Breast epithelium (tissue), 4 donors: ENCODE results near the gene DUSP3. TPM values are rescaled to one million over a fixed set of nuclear protein-coding genes. Genes with fewer than 3 reads are reported as not detected.

Experiments used
- DNase-seq, 2 donors: peaks; one replicate each; pipeline ENCODE4 v3.0.0-alpha.2; 2019; ENCODE audit warnings: low spot score in 2 of 2
- H3K27ac ChIP-seq, 2 donors: fragments of 200-600 bp; sonication (generic) in 1 of 2; one replicate each; pipeline ENCODE4 v1.5.1; 2016 to 2019; ENCODE audit warnings: mild to moderate bottlenecking in 1 of 2
- H3K27me3 ChIP-seq, 2 donors: fragments of 200-600 bp; sonication (generic) in 1 of 2; one replicate each; pipeline versions ENCODE4 v1.5.1 to v1.6.0; 2017 to 2019; ENCODE audit warnings: control low read depth in 1 of 2, mild to moderate bottlenecking in 1 of 2
- H3K36me3 ChIP-seq: fragments of 200-600 bp; one replicate; pipeline ENCODE4 v1.5.1; 2019
- H3K4me1 ChIP-seq, 2 donors: fragments of 200-600 bp; sonication (generic); one replicate each; pipeline ENCODE4 v1.5.1; 2016 to 2019; ENCODE audit warnings: control low read depth in 1 of 2
- H3K4me3 ChIP-seq, 3 donors: fragments of 200-600 bp; sonication (generic); 1 replicate in 2 of 3; 2 replicates in 1 of 3; pipeline ENCODE4 v1.5.1; 2016 to 2019; ENCODE audit warnings: mild to moderate bottlenecking in 3 of 3, moderate library complexity in 2 of 3
- H3K9me3 ChIP-seq, 2 donors: fragments of 200-600 bp; sonication (generic) in 1 of 2; one replicate each; pipeline ENCODE4 v1.5.1; 2016 to 2019; ENCODE audit warnings: control low read depth in 1 of 2
- POLR2A ChIP-seq: fragments of 450-650 bp; IDR thresholded peaks from one replicate; pipeline ENCODE4 v1.6.1; 2016; ENCODE audit warnings: antibody characterized with exemption, mild to moderate bottlenecking, moderate library complexity
- POLR2AphosphoS5 ChIP-seq, 3 donors: sonication (generic); formaldehyde crosslinking; IDR thresholded peaks; one replicate each; pipeline ENCODE4 v1.6.1; 2017; ENCODE audit warnings: antibody characterized with exemption in 3 of 3
- intact Hi-C: fragments of 100-400 bp; cut with DNase I; formaldehyde crosslinking; loops from one replicate; pipeline ENCODE4 v1.15.1; 2023; ENCODE audit warnings: low total_unique reads
- total RNA-seq, 3 donors: library from RNA; depleted of rRNA; stranded (reverse); fragments of >200 nt; gene quantifications; one replicate each; pipeline ENCODE4 v1.1.0, GENCODE V29; 2016
- TF ChIP-seq, protein P1 (sequence below), 3 donors: fragments of 450-650 bp; IDR thresholded peaks; one replicate each; pipeline ENCODE4 v1.5.1; 2016 to 2017; ENCODE audit warnings: antibody characterized with exemption in 3 of 3, mild to moderate bottlenecking in 3 of 3, moderate library complexity in 3 of 3

DUSP3 gene
- total RNA-seq, 3 donors from 2014 or later = 51.5 to 74.9 (median 62.6) TPM

DNA sequence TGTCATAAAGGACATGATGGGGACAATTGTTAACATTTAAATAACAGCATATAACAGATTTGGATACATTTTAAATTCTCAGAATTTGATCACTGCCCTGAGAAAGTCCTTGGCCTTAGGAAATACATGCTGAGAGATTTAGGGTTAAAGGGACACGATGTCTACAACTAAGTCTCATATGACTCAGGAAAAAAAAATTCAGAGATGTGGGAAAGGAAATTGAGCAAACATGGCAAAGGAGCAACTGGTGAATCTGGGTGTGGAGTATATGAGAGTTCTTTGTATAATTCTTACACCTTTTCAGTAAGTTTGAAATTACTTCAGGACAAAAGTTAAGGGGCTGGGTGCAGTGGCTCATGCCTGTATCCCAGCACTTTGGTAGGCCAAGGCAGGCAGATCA, 35.9 kb upstream of the DUSP3 start:
- DNase-seq = no peak
- no peaks in the 10 kb centered on the region for H3K27me3 ChIP-seq
- no peak overlapping the region for H3K4me3 ChIP-seq
- H3K27ac ChIP-seq = no peak overlapping the region
- TF ChIP-seq POLR2A = no peak
- TF ChIP-seq POLR2AphosphoS5 (IDR thresholded peaks at IDR 0.05) = no peak
- TF ChIP-seq, protein P1, sequence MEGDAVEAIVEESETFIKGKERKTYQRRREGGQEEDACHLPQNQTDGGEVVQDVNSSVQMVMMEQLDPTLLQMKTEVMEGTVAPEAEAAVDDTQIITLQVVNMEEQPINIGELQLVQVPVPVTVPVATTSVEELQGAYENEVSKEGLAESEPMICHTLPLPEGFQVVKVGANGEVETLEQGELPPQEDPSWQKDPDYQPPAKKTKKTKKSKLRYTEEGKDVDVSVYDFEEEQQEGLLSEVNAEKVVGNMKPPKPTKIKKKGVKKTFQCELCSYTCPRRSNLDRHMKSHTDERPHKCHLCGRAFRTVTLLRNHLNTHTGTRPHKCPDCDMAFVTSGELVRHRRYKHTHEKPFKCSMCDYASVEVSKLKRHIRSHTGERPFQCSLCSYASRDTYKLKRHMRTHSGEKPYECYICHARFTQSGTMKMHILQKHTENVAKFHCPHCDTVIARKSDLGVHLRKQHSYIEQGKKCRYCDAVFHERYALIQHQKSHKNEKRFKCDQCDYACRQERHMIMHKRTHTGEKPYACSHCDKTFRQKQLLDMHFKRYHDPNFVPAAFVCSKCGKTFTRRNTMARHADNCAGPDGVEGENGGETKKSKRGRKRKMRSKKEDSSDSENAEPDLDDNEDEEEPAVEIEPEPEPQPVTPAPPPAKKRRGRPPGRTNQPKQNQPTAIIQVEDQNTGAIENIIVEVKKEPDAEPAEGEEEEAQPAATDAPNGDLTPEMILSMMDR (IDR thresholded peaks at IDR 0.05) = no peak
- H3K9me3 ChIP-seq = no peaks in the 10 kb centered on the region
- intact Hi-C loops = no loop called here
- no peaks in the 10 kb centered on the region for H3K36me3 ChIP-seq
- H3K4me1 ChIP-seq = no peaks in the 10 kb centered on the region

DNA sequence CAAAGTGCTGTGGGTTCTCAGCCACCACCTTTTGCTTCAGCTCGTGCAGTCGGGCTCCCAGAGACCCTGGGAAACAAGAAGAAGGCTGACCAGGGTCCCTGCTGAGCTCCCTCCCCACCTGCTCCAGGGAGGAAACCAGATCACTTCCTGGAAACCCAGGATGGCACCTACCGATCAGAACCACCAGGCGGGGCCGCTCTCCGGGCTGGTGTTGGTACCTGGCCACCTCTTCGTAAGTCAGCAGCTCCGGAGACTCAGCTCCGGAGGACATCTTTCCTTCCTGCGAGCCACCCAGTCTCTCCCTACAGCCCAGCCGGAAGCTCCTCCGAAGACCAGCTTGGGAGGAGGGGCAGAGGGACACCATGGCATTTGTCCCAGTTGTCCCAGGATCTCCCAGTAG, 35.2 kb upstream of the DUSP3 start:
- no peak for TF ChIP-seq POLR2A
- TF ChIP-seq, protein P1 (IDR thresholded peaks at IDR 0.05) = no peak
- TF ChIP-seq POLR2AphosphoS5 (IDR thresholded peaks at IDR 0.05) = no peak
- Histone ChIP-seq H3K4me3 (no peak overlapping the region), H3K36me3 (no peaks in the 10 kb centered on the region), H3K4me1 (no peaks in the 10 kb centered on the region), H3K27ac (no peak overlapping the region), H3K27me3 (no peaks in the 10 kb centered on the region), H3K9me3 (no peaks in the 10 kb centered on the region)
- intact Hi-C loops = no loop called here
- no peak for DNase-seq

DNA sequence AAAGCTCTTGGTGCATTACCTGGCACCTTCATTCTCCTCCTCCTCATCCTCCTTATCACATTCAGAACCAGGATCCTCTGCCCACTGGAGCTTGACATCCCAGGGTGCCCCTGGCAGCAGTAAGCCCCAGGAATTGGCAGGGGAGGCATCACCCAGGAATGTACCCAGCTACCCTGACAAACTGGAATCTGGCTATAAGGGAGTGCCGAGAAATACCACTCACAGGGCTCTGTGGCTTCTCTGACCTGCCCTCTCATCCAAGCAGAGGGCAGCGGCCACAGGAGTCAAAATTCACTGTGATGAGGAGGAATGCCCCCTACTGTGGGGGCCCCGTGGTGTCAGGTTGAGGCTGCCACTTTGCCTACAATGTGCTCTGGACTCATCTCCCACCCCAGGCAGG, 34.6 kb upstream of the DUSP3 start:
- H3K4me1 ChIP-seq = no peaks in the 10 kb centered on the region
- no peak overlapping the region for H3K27ac ChIP-seq
- H3K9me3 ChIP-seq = no peaks in the 10 kb centered on the region
- no peak for TF ChIP-seq POLR2AphosphoS5 (IDR thresholded peaks at IDR 0.05)
- TF ChIP-seq, protein P1 (IDR thresholded peaks at IDR 0.05) = no peak
- no peak for TF ChIP-seq POLR2A
- no peaks in the 10 kb centered on the region for H3K27me3 ChIP-seq
- no peak for DNase-seq
- no peaks in the 10 kb centered on the region for H3K36me3 ChIP-seq
- no peak overlapping the region for H3K4me3 ChIP-seq
- intact Hi-C loops = no loop called here

DNA sequence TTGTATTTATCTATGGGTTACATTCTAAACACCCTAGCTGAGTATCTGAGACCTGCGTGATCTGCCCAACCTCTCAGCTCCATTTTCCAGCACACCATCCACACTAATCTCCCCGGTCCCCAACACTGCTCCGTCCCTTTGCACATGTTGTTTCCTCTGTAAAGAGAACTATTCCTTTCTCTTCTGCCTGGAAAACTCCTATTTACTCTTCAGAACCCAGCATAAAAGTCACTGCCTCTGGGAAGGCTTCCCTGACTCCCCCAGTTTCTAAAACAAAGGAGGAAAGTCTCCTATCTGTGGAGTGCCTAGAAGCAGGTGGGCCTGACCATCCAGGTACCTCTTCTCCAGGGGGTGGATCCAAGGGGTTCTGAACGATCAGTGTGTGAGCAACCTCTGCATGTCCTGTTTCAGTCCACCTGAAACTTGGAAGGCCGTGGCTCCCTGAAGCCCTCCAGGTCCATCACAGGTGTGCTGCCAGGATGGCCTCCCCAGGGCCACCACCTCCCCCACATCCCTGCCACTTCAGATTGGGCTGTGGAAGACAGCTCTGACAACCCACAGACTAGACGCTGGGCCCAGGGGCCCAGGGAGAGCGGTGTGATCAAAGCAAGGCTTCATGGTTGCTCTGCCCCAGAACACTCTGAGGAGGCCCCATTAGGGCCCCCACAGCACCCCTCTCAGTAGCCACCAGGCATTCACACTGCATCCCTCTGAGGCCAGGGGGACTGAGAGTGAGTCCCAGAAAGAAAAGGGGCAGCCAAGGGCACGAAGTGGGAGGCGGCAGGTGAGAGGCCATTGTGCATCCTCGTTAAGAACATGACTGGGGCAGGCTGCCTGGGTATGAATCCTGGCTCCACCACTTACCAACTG, 33.9 kb upstream of the DUSP3 start:
- TF ChIP-seq POLR2A (no peak), POLR2AphosphoS5 (IDR thresholded peaks at IDR 0.05) (no peak)
- TF ChIP-seq, protein P1 (IDR thresholded peaks at IDR 0.05) = no peak
- no peaks in the 10 kb centered on the region for H3K4me1 ChIP-seq
- no peak for DNase-seq
- no peaks in the 10 kb centered on the region for H3K9me3 ChIP-seq
- intact Hi-C loops = no loop called here
- no peak overlapping the region for H3K27ac ChIP-seq
- no peak overlapping the region for H3K4me3 ChIP-seq
- H3K36me3 ChIP-seq = no peaks in the 10 kb centered on the region
- H3K27me3 ChIP-seq = no peaks in the 10 kb centered on the region

DNA sequence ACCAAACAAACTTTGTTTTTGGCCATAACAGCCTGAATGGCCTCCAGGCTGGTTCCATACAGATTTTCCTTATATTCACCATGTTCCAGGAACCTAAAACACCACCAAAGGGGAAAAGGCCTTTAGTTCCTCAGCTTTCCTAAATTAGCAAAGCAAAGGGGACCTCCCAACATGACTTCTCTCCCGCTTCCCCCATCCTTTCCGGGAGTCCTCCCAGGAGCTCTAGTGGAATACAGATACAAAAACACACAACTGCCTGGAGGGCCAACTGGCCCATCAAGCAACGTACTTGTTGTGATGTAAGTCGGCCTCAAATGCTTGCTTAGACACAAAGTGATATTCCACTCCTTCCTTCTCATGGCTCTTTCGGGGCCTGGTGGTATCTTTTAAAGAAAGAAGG, 32.0 kb upstream of the DUSP3 start:
- no peak for DNase-seq
- no peaks in the 10 kb centered on the region for H3K4me1 ChIP-seq
- intact Hi-C loops = no loop called here
- no peaks in the 10 kb centered on the region for H3K36me3 ChIP-seq
- H3K9me3 ChIP-seq = no peaks in the 10 kb centered on the region
- no peaks in the 10 kb centered on the region for H3K27me3 ChIP-seq
- no peak overlapping the region for H3K27ac ChIP-seq
- H3K4me3 ChIP-seq = no peak overlapping the region
- TF ChIP-seq, protein P1 (IDR thresholded peaks at IDR 0.05) = no peak
- no peak for TF ChIP-seq POLR2A
- no peak for TF ChIP-seq POLR2AphosphoS5 (IDR thresholded peaks at IDR 0.05)
